ENCODE results near the gene ANKLE1.

ANKLE1 gene

DNA sequence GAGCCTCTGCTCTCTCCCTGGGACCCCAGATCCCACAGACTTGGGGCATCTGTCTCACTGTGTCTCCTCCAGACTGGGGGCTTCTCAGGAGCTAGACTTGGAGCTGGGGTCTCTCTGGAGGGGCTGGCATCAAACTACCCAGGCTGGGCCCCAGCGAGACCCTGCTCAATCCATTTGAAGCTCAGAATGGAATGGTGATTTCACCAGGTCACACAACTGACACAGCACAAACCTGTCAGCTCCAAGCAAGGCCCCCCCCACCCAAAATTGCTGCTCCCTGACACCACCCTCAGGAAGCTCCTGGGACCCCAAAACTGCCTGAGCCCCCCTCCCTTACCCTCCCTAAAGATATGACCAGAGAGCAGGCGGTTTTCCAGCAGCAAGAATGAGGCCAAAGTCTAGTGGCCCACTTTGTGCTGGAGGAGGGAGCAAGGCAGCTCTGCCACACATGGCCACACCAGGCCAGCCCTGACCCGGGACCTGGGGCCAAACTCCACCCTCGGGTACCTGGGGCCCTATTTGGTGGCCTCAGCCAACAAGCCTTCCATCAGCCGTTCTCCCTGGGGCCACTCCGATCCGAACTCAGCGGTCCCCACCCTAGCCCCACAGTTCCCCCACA is 38.4 kb upstream of the ANKLE1 start:
- DNase-seq (ENCODE audit: low spot score): no peak
- in situ Hi-C loops (cut with MboI; ENCODE audit: low sequenced_read_pairs, unreplicated experiment): loop anchor here (25.0 kb wide), 1 partner anchor 181 kb away; no protein-coding TSS in a partner anchor
- TF ChIP-seq, protein P1, sequence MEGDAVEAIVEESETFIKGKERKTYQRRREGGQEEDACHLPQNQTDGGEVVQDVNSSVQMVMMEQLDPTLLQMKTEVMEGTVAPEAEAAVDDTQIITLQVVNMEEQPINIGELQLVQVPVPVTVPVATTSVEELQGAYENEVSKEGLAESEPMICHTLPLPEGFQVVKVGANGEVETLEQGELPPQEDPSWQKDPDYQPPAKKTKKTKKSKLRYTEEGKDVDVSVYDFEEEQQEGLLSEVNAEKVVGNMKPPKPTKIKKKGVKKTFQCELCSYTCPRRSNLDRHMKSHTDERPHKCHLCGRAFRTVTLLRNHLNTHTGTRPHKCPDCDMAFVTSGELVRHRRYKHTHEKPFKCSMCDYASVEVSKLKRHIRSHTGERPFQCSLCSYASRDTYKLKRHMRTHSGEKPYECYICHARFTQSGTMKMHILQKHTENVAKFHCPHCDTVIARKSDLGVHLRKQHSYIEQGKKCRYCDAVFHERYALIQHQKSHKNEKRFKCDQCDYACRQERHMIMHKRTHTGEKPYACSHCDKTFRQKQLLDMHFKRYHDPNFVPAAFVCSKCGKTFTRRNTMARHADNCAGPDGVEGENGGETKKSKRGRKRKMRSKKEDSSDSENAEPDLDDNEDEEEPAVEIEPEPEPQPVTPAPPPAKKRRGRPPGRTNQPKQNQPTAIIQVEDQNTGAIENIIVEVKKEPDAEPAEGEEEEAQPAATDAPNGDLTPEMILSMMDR (IDR thresholded peaks at IDR 0.05; ENCODE audit: borderline replicate concordance, control extremely low read depth, extremely low read depth, insufficient read depth, missing control alignments): no peak

DNA sequence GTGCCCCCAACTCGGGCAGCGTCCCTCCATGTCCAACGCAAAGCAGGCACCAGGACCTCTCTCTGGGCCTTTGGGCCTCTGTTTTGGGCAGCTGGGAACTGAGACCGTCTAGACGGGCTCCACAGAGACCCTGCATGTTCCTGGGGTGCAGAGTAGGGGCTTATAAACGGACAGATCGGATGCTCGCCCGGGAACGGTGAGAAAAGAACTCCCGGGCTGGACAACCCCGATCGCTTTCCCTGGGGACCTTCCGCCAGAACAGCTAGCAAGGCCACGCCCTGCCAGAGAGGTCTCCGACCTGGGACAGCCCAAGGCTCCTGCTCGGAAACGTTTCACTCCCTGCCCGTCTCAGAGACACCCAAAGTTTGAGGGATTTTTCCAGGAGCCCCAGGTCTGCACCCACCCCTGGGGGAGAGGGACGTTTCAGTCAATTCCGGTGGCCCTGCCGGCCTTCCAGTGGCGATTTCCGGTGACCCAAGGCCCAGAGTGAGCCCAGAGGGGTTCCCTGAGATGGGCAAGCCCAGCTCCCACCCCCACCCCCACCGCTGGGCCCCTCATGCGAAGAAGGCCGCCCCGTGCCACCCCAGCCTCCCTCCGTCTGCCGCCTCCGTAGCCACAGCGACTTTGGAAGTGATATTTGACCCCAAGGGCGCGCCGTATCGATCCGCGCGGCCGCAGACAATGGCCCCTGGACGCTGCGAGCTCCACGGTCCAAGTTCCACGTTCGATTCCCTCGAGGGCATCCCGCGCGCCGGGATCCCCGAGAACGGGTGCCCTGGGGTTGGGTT is 37.7 kb upstream of the ANKLE1 start:
- in situ Hi-C loops (cut with MboI; ENCODE audit: low sequenced_read_pairs, unreplicated experiment): loop anchor here (25.0 kb wide), 1 partner anchor 182 kb away; no protein-coding TSS in a partner anchor
- no peak for DNase-seq (ENCODE audit: low spot score)
- TF ChIP-seq, protein P1 (IDR thresholded peaks at IDR 0.05; ENCODE audit: borderline replicate concordance, control extremely low read depth, extremely low read depth, insufficient read depth, missing control alignments): no peak

GRCh38 chr19:17244618-17245534 is 36.8 kb upstream of the ANKLE1 start:
- in situ Hi-C loops (cut with MboI; ENCODE audit: low sequenced_read_pairs, unreplicated experiment): loop anchor here (25.0 kb wide), 1 partner anchor 183 kb away; no protein-coding TSS in a partner anchor
- TF ChIP-seq, protein P1 (IDR thresholded peaks at IDR 0.05; ENCODE audit: borderline replicate concordance, control extremely low read depth, extremely low read depth, insufficient read depth, missing control alignments): no peak

DNA sequence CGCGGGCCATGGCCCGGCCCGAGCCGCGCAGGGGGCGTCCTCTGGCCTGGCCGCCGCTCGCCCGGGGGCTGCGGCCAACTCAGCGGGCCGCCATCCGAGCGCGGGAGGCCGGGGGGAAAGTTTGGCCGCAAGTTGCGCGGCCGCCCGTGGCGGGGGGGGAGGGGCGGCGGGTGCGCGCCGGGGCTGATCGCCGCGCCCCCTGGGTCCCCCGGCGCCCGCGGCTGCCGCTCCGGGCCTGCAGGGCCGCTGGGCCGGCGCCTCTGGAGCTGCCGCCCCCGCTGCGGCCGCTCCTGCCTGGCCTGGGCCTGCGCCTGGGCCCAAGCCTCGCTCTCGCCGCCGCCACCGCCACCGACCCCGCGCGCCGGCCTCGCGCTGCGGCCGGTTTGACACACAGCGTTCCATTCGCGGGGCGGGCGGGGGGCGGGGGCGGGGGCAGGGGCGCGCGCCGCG is 36.1 kb upstream of the ANKLE1 start, which contains the start of gene NR2F6:
TSS of gene NR2F6 (minus strand) at position 385 of the 450 bp plus-strand sequence. CDS start 699 bp downstream, outside the sequence.
- no peak for DNase-seq (ENCODE audit: low spot score)
- in situ Hi-C loops (cut with MboI; ENCODE audit: low sequenced_read_pairs, unreplicated experiment): loop anchor here (25.0 kb wide), 1 partner anchor 183 kb away; no protein-coding TSS in a partner anchor
- TF ChIP-seq, protein P1 (IDR thresholded peaks at IDR 0.05; ENCODE audit: borderline replicate concordance, control extremely low read depth, extremely low read depth, insufficient read depth, missing control alignments): no peak

More at GRCh38 chr19:17244618-17245534, 36.8 kb upstream of the ANKLE1 start:
- DNase-seq (ENCODE audit: low spot score): no peak

DNA sequence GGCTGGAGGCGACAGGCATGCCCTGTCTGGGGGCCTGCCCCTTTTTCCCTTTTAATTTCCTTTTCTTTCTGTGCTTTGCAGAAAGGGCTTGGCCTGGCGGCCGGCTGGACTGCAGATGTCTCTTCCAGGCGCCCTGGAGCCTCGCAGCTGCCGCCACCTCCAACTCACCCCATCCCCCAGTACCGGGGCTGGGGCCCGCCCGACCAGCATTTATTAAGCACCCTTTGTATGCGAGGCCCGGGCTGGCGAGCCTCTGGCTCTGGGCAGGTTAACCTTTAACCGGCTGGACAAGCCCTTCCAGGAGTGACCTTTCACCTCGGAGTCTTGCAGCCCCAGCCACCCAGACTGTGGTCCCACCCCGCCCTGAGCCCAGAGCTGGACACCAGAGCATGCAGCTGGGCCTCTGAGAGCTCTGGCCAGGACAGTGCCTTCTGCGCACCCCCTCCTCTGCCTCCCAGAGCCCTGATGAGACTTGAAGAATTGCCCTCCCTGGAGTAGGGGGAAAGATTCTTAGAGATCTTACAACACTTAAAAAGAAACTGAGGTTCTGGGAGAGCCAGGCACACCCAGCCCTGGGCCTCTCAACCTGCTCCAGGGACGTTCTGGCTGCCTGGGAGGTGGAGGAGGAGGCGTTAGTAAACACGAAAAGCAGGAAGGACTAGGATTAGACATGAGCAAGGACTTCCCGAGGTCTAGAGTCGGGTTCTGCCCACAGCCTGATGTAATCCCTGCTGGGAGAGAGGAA is 34.8 kb upstream of the ANKLE1 start:
- TF ChIP-seq, protein P1 (IDR thresholded peaks at IDR 0.05; ENCODE audit: borderline replicate concordance, control extremely low read depth, extremely low read depth, insufficient read depth, missing control alignments): no peak
- in situ Hi-C loops (cut with MboI; ENCODE audit: low sequenced_read_pairs, unreplicated experiment): loop anchor here (25.0 kb wide), 1 partner anchor 185 kb away; no protein-coding TSS in a partner anchor
- no peak for DNase-seq (ENCODE audit: low spot score)
